WERI-Rb-1 (cell line): ENCODE results near the gene EFTUD2.

Experiments used
- DNase-seq: peaks from one replicate; pipeline ENCODE4 v3.0.0-alpha.2; 2020
- H3K27ac ChIP-seq: fragments of 250-450 bp; sonication (Bioruptor Pico); 2 replicates; pipeline ENCODE4 v1.5.1; 2020; ENCODE audit warnings: mild to moderate bottlenecking, moderate library complexity
- H3K27me3 ChIP-seq: fragments of 250-450 bp; sonication (Bioruptor Pico); 2 replicates; pipeline ENCODE4 v1.5.1; 2021; ENCODE audit warnings: mild to moderate bottlenecking, low read depth, moderate library complexity; ENCODE audit not compliant: insufficient read depth, severe bottlenecking
- H3K36me3 ChIP-seq: fragments of 250-450 bp; sonication (Bioruptor Pico); 2 replicates; pipeline ENCODE4 v1.5.1; 2020; ENCODE audit warnings: mild to moderate bottlenecking, moderate library complexity
- H3K4me3 ChIP-seq: 2 replicates; pipeline ENCODE4 v1.5.1; 2011; ENCODE audit warnings: low read depth, mild to moderate bottlenecking, control low read depth, low read length
- H3K9me3 ChIP-seq: fragments of 250-450 bp; sonication (Bioruptor Pico); 2 replicates; pipeline ENCODE4 v1.5.1; 2021; ENCODE audit warnings: mild to moderate bottlenecking, moderate library complexity; ENCODE audit not compliant: severe bottlenecking
- TF ChIP-seq, protein P1 (sequence below): IDR thresholded peaks from 2 replicates; pipeline ENCODE4 v1.5.1; 2011; ENCODE audit warnings: low read depth, mild to moderate bottlenecking, control low read depth, inconsistent platforms, low read length

EFTUD2 gene

DNA sequence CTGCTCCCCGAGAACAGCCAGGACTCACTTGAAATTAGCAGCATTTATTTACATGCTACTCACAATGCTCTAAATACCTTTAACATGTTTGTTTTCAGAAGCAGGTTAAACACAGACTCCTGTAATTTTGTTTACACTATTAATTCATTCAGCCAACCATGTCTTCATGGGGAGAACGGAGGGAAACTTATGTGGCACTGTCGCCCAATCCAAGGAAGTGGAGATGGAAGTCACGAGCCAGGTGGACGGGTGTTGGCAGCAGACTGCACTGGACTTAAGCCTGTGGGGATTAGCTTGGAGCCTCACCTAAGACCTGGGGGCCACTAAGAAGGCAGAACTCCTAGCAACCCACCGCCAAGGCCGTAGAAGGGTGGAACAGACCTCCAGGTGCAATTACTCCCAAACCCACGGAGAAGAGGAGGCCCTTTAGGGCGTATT is 24.9 kb upstream of the EFTUD2 start:
- peak overlapping the region; percentile 52 for H3K27ac ChIP-seq
- no peaks in the 10 kb centered on the region for H3K27me3 ChIP-seq
- TF ChIP-seq, protein P1, sequence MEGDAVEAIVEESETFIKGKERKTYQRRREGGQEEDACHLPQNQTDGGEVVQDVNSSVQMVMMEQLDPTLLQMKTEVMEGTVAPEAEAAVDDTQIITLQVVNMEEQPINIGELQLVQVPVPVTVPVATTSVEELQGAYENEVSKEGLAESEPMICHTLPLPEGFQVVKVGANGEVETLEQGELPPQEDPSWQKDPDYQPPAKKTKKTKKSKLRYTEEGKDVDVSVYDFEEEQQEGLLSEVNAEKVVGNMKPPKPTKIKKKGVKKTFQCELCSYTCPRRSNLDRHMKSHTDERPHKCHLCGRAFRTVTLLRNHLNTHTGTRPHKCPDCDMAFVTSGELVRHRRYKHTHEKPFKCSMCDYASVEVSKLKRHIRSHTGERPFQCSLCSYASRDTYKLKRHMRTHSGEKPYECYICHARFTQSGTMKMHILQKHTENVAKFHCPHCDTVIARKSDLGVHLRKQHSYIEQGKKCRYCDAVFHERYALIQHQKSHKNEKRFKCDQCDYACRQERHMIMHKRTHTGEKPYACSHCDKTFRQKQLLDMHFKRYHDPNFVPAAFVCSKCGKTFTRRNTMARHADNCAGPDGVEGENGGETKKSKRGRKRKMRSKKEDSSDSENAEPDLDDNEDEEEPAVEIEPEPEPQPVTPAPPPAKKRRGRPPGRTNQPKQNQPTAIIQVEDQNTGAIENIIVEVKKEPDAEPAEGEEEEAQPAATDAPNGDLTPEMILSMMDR = 0 out of 2 replicates have a peak, but pooled peaks have one; percentile 15
- H3K4me3 ChIP-seq = no peak overlapping the region
- no peaks in the 10 kb centered on the region for H3K9me3 ChIP-seq
- peaks cover 43% of the 10 kb centered on the region for H3K36me3 ChIP-seq
- peak; percentile 92 for DNase-seq

DNA sequence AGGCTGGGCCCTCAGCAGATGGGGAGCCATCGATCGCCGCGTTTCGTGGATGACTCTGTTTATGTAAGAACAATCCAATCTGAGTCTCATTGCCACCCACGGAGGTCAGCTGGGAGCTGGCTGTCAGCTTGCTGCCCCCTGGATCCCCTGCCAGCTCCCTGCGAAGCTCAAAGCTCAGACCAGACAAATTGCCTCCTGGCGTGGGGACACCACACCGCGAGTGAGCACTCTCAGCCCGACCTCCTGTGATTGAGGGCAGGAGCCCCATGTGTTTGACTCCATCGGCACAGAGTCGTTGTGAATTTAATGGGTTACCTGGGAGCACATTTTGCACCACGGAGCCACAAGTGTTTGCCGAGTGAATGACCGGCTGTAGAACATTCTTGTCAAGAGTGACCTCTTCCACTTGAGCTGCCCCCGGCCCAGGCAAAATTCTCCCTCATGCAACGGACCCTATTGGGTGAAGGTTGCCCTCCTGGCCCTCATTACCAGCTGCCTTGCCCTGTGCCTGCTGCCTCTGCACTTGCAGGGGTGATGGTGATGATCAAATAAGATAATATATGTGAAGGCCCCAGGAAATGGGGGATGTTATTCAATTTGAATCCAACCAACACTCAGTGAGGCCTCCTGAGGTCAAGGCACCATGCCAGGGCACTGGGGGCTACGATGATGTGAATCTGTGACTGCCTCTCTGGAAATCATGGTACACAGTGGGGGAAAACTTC is 23.7 kb upstream of the EFTUD2 start:
- Histone ChIP-seq H3K9me3 (no peaks in the 10 kb centered on the region), H3K36me3 (peaks cover 31% of the 10 kb centered on the region), H3K27me3 (no peaks in the 10 kb centered on the region), H3K27ac (no peak overlapping the region), H3K4me3 (no peak overlapping the region)
- no peak for DNase-seq
- TF ChIP-seq, protein P1 = no peak

DNA sequence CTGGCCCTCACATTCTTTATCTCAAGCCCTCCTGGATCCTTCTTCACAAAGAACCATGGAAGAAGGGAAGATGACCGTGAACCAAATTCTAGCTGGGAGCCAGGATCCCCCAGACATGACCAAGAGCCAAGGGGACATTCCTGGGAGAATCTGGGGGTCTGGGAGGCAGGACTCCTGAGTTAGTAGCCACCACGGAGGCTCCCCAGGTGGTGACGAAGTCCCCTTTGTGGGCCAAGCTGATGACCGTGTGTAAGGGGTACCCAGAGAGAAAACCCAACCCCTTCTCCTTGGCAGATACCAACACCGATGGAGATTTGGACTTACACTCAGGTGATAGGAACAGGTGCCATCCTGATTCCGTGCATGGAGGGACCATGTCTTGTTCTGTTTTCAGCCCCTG is 22.9 kb upstream of the EFTUD2 start:
- TF ChIP-seq, protein P1 = no peak

DNA sequence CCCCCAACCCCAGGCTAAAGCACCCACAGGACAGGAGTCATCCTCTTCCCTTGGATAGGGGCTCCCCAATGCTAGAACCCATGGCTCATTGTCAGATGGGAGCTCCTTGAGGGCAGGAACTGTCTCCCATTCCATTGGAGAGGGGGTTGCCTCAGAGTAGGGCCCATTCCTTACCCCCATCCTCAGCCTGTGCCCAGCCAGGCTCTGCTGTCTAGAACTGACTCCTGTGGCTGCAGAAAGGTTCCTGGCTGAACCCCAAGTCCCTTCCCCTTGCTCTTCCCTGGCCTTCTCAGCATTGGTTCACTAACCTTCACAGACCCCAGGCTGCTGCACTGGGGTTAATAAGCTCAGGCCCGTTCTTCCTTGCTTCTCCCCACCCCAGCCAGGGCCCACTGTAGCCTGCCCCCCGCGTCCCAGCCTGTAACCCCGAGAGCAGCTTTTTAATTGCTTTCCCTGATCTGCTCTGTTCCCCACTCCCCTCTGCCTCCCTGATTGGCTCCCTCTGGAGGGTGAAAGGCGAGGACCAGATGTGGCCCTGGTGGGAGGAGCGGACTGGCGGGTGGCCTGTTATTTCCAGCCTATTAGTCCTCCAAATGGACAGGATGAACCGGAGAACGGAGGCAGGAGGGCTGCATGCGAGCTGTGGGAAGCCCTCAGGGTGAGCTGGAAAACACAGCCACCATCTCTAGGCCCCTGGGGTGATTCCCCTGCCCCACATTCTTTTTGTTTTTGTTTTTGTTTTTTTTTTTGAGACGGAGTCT is 22.1 kb upstream of the EFTUD2 start:
- no peak overlapping the region for H3K27ac ChIP-seq
- H3K36me3 ChIP-seq = peaks cover 15% of the 10 kb centered on the region
- peak; percentile 56 for DNase-seq
- no peak overlapping the region for H3K4me3 ChIP-seq
- TF ChIP-seq, protein P1 = no peak
- H3K9me3 ChIP-seq = no peaks in the 10 kb centered on the region
- no peaks in the 10 kb centered on the region for H3K27me3 ChIP-seq

More for the DNA sequence above, 22.9 kb upstream of the EFTUD2 start:
- Histone ChIP-seq H3K4me3 (no peak overlapping the region), H3K27ac (no peak overlapping the region), H3K9me3 (no peaks in the 10 kb centered on the region), H3K36me3 (peaks cover 23% of the 10 kb centered on the region), H3K27me3 (no peaks in the 10 kb centered on the region)
- no peak for DNase-seq

DNA sequence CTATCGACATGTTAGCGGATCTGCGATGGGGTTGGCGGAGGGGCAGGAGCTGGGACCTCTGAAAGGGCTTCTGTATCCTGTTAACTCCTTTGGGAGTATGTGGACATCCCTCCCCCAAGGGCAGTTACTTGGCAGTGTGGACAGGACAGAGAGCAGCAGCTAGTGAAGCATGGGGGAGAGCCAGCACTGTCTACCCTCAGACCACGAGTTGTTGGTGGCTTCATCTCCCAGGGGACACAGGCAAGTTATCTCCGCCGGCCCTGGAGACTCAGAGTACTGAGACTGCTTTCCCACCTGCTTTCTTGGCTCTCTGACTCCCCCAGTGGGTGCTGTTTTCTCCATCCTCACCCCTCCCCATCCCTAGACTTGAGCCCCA is 21.3 kb upstream of the EFTUD2 start:
- Histone ChIP-seq H3K4me3 (no peak overlapping the region), H3K27ac (no peak overlapping the region), H3K9me3 (no peaks in the 10 kb centered on the region), H3K27me3 (no peaks in the 10 kb centered on the region), H3K36me3 (peaks cover 7% of the 10 kb centered on the region)
- TF ChIP-seq, protein P1 = no peak
- no peak for DNase-seq
